GM06990 (cell line): ENCODE results near the gene TBCCD1.

Experiments used
- DNase-seq: peaks from one replicate; pipeline ENCODE4 v3.0.0-alpha.2; 2011; ENCODE audit not compliant: insufficient read length; ENCODE audit errors: extremely low read depth
- H3K27me3 ChIP-seq: replicated peaks from 2 replicates; pipeline ENCODE4 v1.6.0; 2011; ENCODE audit warnings: low read length; ENCODE audit not compliant: control insufficient read depth, insufficient read depth
- H3K36me3 ChIP-seq: 2 replicates; pipeline ENCODE4 v1.5.1; 2011; ENCODE audit warnings: low read length; ENCODE audit not compliant: control insufficient read depth, insufficient read depth
- H3K4me3 ChIP-seq: replicated peaks from 2 replicates; pipeline ENCODE4 v1.5.1; 2011; ENCODE audit warnings: low read depth, mild to moderate bottlenecking, control low read depth, low read length
- CTCF ChIP-seq: IDR thresholded peaks from 2 replicates; pipeline ENCODE4 v1.5.1; 2011; ENCODE audit warnings: low read length, control low read depth, mild to moderate bottlenecking, inconsistent platforms; ENCODE audit not compliant: insufficient read depth, poor library complexity, severe bottlenecking

Gene TBCCD1

GRCh38 chr3:186516646-186517045 is 50.5 kb downstream of the TBCCD1 start:
- H3K27me3 ChIP-seq = no peaks in the 10 kb centered on the region
- no peaks in the 10 kb centered on the region for H3K36me3 ChIP-seq
- TF ChIP-seq CTCF = no peak
- DNase-seq = no peak
- no peak overlapping the region for H3K4me3 ChIP-seq

- TF ChIP-seq CTCF = no peak
- Histone ChIP-seq H3K4me3 (no peak overlapping the region), H3K27me3 (no peaks in the 10 kb centered on the region), H3K36me3 (no peaks in the 10 kb centered on the region)
- no peak for DNase-seq
These were observed 52.0 kb downstream of the TBCCD1 start for GRCh38 chr3:186515125-186515524.

GRCh38 chr3:186514296-186515002 is 52.7 kb downstream of the TBCCD1 start:
- TF ChIP-seq CTCF = peak; percentile 38
- no peak overlapping the region for H3K4me3 ChIP-seq
- no peak for DNase-seq
- H3K36me3 ChIP-seq = no peaks in the 10 kb centered on the region
- H3K27me3 ChIP-seq = no peaks in the 10 kb centered on the region

GRCh38 chr3:186513386-186513785 is 53.8 kb downstream of the TBCCD1 start:
- Histone ChIP-seq H3K36me3 (no peaks in the 10 kb centered on the region), H3K27me3 (no peaks in the 10 kb centered on the region), H3K4me3 (no peak overlapping the region)
- no peak for TF ChIP-seq CTCF
- no peak for DNase-seq

GRCh38 chr3:186512570-186513302 is 54.4 kb downstream of the TBCCD1 start:
- Histone ChIP-seq H3K4me3 (no peak overlapping the region), H3K27me3 (no peaks in the 10 kb centered on the region), H3K36me3 (no peaks in the 10 kb centered on the region)
- DNase-seq = no peak
- TF ChIP-seq CTCF = no peak
